Gastrocnemius medialis (tissue), 4 donors: ENCODE results near the gene HSPA14. TPM values are rescaled to one million over a fixed set of nuclear protein-coding genes. Genes with fewer than 3 reads are reported as not detected.

Source experiments
- ATAC-seq, 2 donors: fragments of 150-250 bp; one replicate each; pipeline ENCODE4 v1.9.1; 2016
- DNase-seq, 2 donors: peaks; one replicate each; pipeline ENCODE4 v3.0.0-alpha.2; 2019
- H3K27ac ChIP-seq, 4 donors: fragments of 200-600 bp; sonication (generic); 1 replicate in 1 of 4; 2 replicates in 3 of 4; pipeline ENCODE4 v1.5.1; 2016 to 2018; ENCODE audit warnings: mild to moderate bottlenecking in 2 of 4, moderate library complexity in 1 of 4
- H3K27me3 ChIP-seq, 3 donors: fragments of 200-600 bp; sonication (generic) in 2 of 3; 1 replicate in 1 of 3; 2 replicates in 2 of 3; pipeline versions ENCODE4 v1.5.1 to v1.6.0; 2016 to 2019; ENCODE audit warnings: mild to moderate bottlenecking in 1 of 3, moderate library complexity in 1 of 3
- H3K36me3 ChIP-seq, 2 donors: fragments of 200-600 bp; sonication (generic) in 1 of 2; one replicate each; pipeline ENCODE4 v1.5.1; 2017 to 2018
- H3K4me1 ChIP-seq, 2 donors: fragments of 200-600 bp; sonication (generic) in 1 of 2; one replicate each; pipeline ENCODE4 v1.5.1; 2016 to 2017; ENCODE audit warnings: mild to moderate bottlenecking in 2 of 2
- H3K4me3 ChIP-seq, 4 donors: fragments of 200-600 bp; sonication (generic) in 3 of 4; 1 replicate in 1 of 4; 2 replicates in 3 of 4; pipeline ENCODE4 v1.5.1; 2016 to 2019; ENCODE audit warnings: mild to moderate bottlenecking in 2 of 4
- H3K9me3 ChIP-seq, 3 donors: fragments of 200-600 bp; sonication (generic) in 2 of 3; 1 replicate in 1 of 3; 2 replicates in 2 of 3; pipeline ENCODE4 v1.5.1; 2016 to 2019
- CTCF ChIP-seq, 5 experiments: fragments of 450-650 bp in 3 of 5; fragments of 200-600 bp in 2 of 5; sonication (generic) in 2 of 5; IDR thresholded peaks in 4 of 5; conservative IDR thresholded peaks in 1 of 5; 1 replicate in 4 of 5; 2 replicates in 1 of 5; pipeline ENCODE4 v1.5.1; 2016 to 2019; ENCODE audit warnings: antibody characterized with exemption in 5 of 5, mild to moderate bottlenecking in 3 of 5, moderate library complexity in 3 of 5
- POLR2A ChIP-seq, 2 donors: fragments of 450-650 bp; IDR thresholded peaks; one replicate each; pipeline ENCODE4 v1.6.1; 2017; ENCODE audit warnings: antibody characterized with exemption in 2 of 2, mild to moderate bottlenecking in 2 of 2, moderate library complexity in 2 of 2
- in situ Hi-C, 4 donors: fragments of 200-750 bp; cut with MboI; loops; one replicate each; pipeline versions ENCODE4 v1.15.0 to v1.8.0; 2017; ENCODE audit warnings: low sequenced_read_pairs in 4 of 4
- intact Hi-C: fragments of 100-400 bp; cut with DNase I; formaldehyde crosslinking; loops from one replicate; pipeline ENCODE4 v1.15.1; 2023; ENCODE audit warnings: low total_unique reads
- total RNA-seq, 4 donors: library from RNA; depleted of rRNA; stranded (reverse); fragments of >200 nt; gene quantifications; one replicate each; pipeline versions ENCODE4 v1.1.0 to v1.2.3, GENCODE V29; 2016

Gene HSPA14
- total RNA-seq, 4 donors from 2014 or later, result 17.7 to 25.5 (median 22.1) TPM

- H3K4me3 ChIP-seq, result peak overlapping the region; percentile 89 to 95 (median 94)
- ATAC-seq (peak; percentile 38 to 60), DNase-seq (peak; percentile 33 to 45)
- peaks cover 30 to 34% of the 10 kb centered on the region in 2 donors for H3K4me1 ChIP-seq
- no peaks in the 10 kb centered on the region for H3K36me3 ChIP-seq
- intact Hi-C loops, result loop anchor here (5.0 kb wide), 1 partner anchor 221 kb away; the partner anchor contains the start of gene RPP38
- H3K9me3 ChIP-seq, result no peaks in the 10 kb centered on the region
- H3K27me3 ChIP-seq, result no peaks in the 10 kb centered on the region
- peak overlapping the region; percentile 97 to 99 (median 99) for H3K27ac ChIP-seq
- no peak for TF ChIP-seq CTCF (IDR thresholded peaks at IDR 0.05 in 4 of 5, conservative IDR thresholded peaks at IDR 0.05 in 1 of 5)
- no peak for TF ChIP-seq POLR2A (IDR thresholded peaks at IDR 0.05)
- in situ Hi-C loops, result no loop called here
Measured at GRCh38 chr10:14876764-14877163, 38.7 kb downstream of the HSPA14 start.

GRCh38 chr10:14878266-14879123 is 40.4 kb downstream of the HSPA14 start, which contains the start of gene SUV39H2:
TSS of gene SUV39H2 (plus strand) at chr10:14878866. CDS start at chr10:14878889, 23 bp downstream.
- in situ Hi-C loops (no loop called here), intact Hi-C loops (loop anchor here (1.0 to 5.0 kb wide), 4 partner anchors 40 to 290 kb away; partner anchors contain the start of genes CDNF, DCLRE1C, HSPA14 and MSANTD7)
- TF ChIP-seq CTCF (IDR thresholded peaks at IDR 0.05 in 4 of 5, conservative IDR thresholded peaks at IDR 0.05 in 1 of 5) (peak in 2 of 5 experiments; percentile 5 to 8), POLR2A (IDR thresholded peaks at IDR 0.05) (peak; percentile 87 to 88)
- peaks cover 30 to 34% of the 10 kb centered on the region in 2 donors for H3K4me1 ChIP-seq
- H3K27ac ChIP-seq, result peak within 1 kb of the TSS; percentile 97 to 99 (median 99)
- ATAC-seq (peak; percentile 85 to 88), DNase-seq (peak; percentile 89 to 93)
- H3K27me3 ChIP-seq, result no peaks in the 10 kb centered on the region
- H3K9me3 ChIP-seq, result no peaks in the 10 kb centered on the region
- peak within 1 kb of the TSS; percentile 89 to 95 (median 94) for H3K4me3 ChIP-seq
- H3K36me3 ChIP-seq, result no peaks in the 10 kb centered on the region

- TF ChIP-seq CTCF (IDR thresholded peaks at IDR 0.05 in 4 of 5, conservative IDR thresholded peaks at IDR 0.05 in 1 of 5) (no peak), POLR2A (IDR thresholded peaks at IDR 0.05) (no peak)
- Histone ChIP-seq H3K4me3 (peak overlapping the region; percentile 83 to 95 (median 91)), H3K27me3 (no peaks in the 10 kb centered on the region), H3K9me3 (no peaks in the 10 kb centered on the region), H3K36me3 (no peaks in the 10 kb centered on the region), H3K27ac (peak overlapping the region; percentile 97 to 99 (median 99)), H3K4me1 (peaks cover 30 to 34% of the 10 kb centered on the region in 2 donors)
- in situ Hi-C loops (no loop called here), intact Hi-C loops (loop anchor here (2.0 to 5.0 kb wide), 2 partner anchors 218 to 289 kb away; partner anchors contain the start of genes NMT2 and RPP38)
- DNase-seq (peak; percentile 2 to 22), ATAC-seq (no peak)
Measured at GRCh38 chr10:14879124-14879927, 41.2 kb downstream of the HSPA14 start.

- Histone ChIP-seq H3K4me3 (peak overlapping the region; percentile 83 to 95 (median 91)), H3K4me1 (peaks cover 30 to 34% of the 10 kb centered on the region in 2 donors), H3K27ac (no peak overlapping the region), H3K36me3 (no peaks in the 10 kb centered on the region), H3K27me3 (no peaks in the 10 kb centered on the region), H3K9me3 (no peaks in the 10 kb centered on the region)
- TF ChIP-seq CTCF (IDR thresholded peaks at IDR 0.05 in 4 of 5, conservative IDR thresholded peaks at IDR 0.05 in 1 of 5) (no peak), POLR2A (IDR thresholded peaks at IDR 0.05) (no peak)
- DNase-seq (no peak), ATAC-seq (no peak)
- in situ Hi-C loops (no loop called here), intact Hi-C loops (loop anchor here (2.0 to 5.0 kb wide), 2 partner anchors 217 to 289 kb away; partner anchors contain the start of genes NMT2 and RPP38)
Measured at GRCh38 chr10:14879928-14880193, 41.8 kb downstream of the HSPA14 start.
